Left hindlimb (tissue), 1 donor: ENCODE data around the gene MITF.
"Not testable (repeated sequence)": the region's sequence is repeated elsewhere in the genome, so short reads cannot be mapped to it uniquely, and the experiment has no call there.

Source experiments
- DNase-seq: peaks from one replicate; pipeline ENCODE4 v3.0.0-alpha.2; 2018

MITF gene

DNA sequence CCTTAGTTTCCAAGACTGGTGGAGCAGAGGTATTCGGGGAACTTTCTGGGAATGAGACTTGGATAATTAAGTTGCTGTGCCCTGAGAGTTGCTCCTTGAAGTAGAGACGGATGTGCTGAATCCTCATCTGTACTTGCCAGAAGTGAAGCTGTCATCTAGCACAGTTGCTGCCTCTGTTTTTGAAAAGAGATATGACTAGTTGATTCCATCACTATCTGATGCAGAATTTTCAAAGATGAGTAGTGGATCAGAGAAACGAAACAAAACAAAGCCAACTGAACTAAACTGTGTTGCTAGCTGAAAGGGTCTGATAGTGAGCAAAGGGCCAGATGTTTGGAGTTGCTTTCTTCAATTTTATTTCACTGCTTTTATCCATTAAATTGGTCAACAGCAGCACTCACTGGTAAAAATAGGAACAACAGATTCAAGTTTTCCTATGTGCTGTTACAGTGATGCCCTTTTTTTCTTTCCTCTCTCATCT lies 52.7 kb downstream of the MITF start:
- no peak for DNase-seq

DNA sequence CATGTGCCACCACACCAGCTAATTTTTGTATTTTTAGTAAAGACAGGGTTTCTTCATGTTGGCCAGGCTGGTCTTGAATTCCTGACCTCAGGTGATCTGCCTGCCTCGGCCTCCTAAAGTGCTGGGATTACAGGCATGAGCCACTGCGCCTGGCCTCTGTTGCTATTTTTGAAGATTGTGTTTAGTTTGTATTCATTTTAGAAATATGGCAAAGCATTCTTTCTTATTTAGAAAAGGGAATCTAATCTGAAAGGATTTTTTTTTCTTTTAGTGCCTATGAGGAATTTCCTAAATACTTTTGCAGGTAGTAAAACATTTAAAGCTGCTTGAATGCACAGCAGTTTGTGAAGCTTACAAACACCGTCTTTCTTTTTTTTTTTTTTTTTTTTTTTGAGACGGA lies 56.9 kb downstream of the MITF start:
- not testable (repeated sequence) for DNase-seq

DNA sequence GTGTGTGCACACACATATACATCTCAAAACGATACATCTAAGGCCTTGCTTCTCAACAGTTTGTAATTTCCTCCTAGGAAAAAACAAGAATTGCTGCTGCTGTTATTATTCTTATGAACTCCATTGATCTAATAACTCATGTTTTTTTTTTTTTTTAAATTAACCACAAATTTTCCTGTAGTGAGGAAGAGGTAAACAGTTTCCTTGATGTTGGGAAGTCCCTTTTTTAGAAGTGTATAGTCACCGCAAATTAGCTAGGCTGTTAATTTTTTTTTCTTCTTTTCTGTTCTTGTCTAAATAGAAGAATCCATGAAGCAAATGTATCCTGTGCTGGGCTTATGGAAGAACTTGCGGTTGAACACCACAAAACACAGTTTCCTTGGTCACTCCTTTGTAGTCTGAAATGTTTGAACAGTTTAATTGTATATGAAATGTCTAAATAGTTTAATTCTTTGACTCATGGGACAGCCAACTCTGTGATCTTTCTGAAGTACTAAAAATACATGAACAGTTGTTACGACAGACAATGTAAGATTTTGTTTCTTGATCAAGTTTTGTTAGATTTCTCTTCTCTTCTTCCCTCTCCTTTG lies 64.5 kb downstream of the MITF start:
- no peak for DNase-seq

DNA sequence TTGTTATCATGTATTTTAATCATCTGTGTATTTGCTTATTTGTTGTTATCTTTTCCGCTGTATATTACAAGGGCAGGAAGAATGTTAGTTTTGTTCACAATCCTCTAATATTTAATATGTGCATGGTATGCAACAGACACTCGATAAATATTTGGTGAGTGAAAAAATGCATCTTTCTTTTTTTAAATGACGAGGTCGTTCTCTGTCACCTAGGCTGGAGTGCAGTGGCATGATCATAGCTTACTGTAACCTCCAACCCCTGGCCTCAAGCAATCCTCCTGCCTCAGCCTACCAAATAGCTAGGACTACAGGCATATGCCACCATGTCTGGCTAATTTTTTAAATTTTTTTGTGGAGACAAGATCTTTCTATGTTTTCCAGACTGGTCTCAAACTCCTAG lies 66.2 kb downstream of the MITF start:
- no peak for DNase-seq

DNA sequence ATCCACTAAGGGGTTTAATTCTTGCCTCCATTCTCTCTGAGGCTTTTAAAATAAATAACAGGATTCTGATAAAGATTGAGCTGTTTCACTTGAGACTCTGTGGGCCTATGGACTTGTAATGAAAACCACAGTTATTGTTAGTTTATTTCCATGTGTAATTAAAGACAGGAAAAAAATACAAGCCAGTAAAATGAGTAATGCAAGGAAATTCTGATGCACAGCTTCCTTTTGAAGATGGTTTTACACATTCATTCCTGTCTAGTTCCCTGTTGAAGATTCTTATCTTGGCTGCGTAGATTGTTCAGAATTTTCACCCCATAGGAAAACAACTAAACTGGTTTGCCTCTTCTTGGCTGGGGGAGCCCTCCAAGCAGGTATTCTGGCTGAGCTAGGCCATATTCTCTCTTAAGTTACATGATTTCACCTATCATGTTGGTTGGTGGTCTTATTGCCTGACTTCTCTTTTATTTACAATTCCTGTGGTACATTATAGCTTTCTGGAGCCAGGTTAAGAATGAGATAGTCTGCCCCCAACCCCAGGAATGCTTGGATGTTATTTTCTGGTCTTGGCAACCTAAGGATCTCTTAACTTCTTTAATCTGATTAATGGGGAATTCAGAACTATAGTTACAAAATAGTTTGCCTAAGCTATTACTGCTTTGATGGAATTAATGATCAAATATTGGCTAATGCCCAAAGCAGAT lies 67.6 kb downstream of the MITF start:
- DNase-seq: no peak

DNA sequence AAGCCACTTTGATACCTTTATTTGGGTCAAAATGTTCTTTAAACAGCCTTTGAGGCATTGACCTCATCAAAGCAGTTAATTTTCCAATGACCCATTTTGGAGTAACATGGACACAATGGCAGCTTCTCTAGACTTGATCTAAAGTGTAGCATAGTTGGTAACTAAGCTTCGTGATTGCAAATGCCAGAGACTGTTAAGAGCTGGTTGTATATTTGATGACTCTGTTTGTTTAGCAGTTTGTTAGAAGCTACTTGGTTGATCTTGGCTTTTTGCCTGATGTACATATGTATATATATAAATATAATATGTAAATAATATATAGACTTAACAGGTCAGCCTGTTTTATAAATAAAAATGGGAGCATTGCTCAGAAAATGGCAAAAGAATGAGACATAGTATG lies 68.4 kb downstream of the MITF start:
- no peak for DNase-seq

DNA sequence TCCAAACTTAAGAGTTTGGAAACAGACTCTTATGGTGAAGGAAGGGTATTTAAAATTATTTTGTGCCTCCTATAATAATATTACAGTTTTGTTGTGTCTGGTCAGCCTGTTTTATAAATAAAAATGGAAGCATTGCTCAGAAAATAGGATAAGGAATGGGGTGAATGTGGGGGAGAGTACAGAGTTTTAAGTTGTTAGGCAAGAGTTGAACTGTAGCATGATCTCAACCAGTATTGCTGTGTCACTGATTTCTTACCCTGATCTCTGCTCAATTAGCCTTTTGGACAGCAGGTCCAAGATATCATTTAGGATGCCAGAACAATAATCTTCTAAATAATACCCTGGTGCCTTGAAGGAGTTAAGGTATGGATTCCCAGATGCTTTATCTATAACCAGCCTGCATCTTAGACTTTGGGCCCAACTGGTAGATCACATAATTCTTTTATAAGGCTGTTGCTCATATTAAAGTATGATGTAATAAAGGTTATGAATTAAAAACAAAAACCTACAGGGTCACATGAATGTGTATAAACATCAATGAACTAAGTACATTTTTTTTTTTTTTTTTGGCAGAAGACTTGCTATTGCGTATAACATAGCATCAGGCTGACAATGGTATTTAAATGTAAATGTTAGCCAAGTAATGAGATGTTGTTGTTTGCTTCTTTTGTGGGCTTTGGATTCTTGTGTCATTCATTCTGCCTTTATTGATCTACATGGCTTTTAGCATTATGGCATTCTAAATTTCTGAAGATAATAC lies 70.0 kb downstream of the MITF start:
- no peak for DNase-seq

DNA sequence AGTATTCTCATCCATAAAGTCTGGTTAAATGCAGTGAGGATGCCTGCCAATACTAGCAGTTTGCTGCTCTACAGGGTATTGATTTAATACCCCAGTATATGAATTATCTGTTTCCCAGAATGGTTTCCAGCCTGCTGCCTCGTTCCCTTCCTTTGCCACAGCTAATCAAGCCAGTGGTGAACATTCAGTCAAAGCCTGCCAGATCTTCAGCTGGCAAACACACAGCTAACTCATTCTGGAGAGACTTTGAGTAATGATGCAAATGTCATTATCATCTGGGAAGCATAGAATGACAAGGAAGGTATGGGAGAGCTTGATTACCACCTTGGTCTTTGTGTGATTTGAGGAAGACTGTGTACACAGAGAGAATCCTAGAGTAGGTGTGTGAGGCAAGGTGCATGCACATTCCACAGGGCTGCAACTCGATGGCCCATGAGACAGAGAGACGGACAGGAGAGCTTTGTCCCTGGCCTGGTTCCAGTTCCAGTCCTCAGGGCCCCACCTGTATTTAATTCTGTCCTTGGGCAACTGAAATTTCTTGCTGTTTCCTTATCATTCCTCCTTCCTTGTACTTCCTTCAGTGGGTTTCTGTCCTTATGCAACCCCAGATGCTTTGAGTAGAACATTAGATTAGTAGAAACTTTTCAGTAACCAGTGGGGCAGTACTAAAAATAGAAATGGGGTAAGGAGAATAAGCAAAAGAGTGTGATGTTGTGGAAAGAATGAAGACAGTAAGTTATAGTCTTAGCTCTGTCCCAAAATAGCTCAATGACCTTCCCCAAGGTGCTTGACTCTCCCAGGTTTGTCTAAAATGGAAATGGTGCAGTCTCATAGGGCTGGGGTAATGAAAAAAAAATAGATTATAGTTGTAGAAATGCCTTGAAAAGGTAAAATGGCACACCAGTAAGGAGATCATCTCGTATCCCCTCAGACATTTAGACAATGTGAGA lies 72.5 kb downstream of the MITF start:
- no peak for DNase-seq

DNA sequence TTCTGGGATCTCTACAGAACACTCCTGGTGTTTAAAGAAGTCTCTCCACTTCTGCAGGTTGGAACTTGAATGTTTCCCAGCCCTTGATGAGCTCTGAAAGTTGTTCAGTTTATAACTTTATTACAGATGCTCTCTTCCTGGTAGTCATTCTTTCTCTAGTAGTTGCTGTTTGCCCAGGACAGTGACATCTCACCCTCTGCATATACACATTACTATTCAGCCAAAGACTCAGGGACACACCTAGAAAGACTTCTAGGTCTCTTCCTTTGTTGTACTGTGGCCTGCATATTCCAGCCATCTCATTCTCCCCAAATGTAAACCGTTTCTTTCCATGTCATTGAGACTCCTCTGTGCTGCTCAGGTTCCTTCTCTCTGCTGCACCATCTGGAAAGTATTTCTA lies 76.7 kb downstream of the MITF start:
- no peak for DNase-seq

DNA sequence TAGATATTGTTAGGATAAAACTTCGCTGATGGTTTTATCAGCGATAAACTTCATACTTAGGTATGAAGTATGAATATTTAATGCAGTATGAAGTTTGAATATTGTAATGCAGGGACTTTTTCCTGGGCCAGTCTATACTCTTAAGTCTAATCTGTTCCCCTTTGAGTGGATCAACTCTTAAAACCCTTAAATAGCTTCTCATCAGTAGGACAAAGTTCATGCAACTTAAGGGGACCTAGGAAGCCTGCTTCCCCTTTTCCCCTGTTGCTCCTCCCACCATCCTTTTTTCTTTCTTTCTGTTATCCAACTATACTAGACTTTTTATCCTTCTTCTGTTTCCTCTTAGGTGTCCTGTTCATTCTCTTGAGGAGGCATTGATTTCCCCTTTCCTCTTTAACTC lies 78.7 kb downstream of the MITF start:
- DNase-seq: no peak

DNA sequence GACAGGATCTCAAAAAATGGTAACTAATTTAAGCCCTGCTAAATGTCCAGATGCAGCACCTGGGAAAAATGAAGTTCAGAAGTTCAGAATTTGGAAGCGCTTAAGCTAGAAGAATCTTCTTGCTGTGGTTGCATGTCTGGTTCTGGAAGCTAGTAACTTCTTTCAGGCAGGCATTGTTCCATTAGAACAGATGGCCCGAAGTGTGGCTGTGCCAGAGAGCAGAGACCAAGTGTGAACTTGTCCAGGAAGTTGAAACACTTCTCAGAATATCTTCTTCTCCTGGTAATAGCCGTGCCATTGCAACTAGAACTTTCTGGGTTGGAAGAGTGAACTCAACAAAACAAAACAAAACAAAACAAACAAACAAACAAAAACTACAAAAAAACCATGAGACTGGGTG lies 80.0 kb downstream of the MITF start:
- DNase-seq: peak; percentile 43

DNA sequence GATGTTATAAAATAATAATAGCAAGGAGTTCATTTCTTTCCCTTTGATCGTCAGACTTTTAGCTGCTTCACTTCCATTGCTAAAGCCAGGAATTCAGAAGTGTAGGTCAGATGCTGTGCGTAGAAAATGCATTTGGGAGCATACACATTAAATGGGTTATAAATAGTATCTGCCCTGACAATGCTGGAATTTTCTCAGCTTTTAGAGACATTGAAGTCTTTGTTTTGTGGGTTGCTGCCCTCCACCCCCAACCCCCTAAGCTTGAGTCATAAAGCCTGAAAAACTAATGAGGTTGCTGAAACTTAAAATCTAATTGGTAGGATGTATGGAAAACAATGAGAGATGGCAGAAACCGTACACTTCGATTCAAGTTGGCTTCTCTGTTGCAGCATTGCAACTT lies 81.9 kb downstream of the MITF start:
- DNase-seq: no peak

DNA sequence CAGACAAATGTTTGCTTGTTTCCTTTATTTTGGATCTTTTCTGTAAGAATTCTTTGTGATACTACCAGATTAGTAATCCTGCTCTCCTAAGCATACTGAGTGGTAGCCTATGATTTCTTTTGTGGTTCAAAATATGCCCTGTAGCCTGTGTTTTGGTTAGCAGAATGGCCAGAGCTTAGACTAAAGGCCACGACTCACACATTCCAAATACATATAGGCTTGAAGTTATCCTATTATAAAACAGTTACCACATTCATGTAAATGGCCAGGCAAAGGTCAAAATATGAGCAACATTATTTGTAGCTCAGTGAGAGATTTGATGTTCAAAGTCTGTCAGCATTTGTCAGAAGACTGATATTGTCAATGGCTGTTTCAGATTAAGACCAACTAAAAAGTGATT lies 84.5 kb downstream of the MITF start:
- no peak for DNase-seq

DNA sequence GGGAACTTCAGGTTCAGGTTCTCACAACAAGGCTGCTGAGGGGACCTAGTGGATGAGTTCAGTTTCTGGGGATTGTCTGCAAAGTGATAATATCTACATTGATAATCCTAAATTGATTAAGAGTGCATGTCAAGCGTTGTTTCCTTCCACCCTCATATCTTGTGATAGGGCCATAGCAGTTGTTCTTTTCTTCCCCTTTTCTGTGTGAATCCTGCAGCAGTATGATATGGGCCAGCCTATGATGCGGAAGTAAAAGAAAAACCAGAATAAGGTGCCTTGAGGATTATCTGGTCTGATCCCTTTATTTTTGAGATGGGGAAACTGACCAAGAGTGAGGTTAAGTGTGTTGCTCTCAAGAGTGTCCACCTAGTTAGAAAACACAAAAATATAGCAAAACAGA lies 86.2 kb downstream of the MITF start:
- DNase-seq: no peak

DNA sequence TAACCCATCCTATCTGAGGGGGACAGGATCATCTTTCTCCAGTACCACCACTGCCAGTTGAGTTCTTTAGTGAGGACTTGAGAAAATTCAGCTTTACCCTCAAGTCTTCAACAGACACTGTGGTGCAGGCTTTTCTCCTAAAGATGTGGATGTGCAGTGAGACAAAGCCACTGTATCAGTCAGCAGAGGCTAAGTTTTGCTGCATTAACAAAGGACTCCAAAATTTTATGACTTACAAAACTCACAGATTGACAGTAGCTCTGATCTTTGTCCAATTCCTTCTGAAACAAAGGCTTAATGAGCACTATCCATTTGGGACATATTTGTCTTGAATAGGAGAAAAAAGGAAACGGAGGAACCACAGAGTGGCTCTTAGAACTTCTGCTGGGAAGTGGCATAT lies 87.9 kb downstream of the MITF start:
- DNase-seq: no peak

DNA sequence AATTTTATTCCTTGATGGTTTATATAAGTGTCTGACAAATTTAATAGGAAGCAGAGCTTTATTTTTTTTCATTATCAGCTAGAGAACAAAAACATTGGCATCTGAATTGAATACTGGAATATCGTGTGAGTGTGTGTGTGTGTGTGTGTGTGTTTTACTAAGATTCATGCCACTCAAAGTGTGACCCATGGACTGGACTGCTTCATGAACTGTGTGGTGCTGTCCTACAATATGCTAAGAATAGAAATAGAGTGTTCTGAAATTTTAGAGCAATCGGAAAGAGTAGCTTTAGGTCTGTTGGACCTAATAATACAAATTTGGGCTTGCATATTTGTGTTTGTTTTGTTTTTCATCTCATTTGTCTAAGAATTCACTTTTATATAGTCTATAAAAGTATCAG lies 89.6 kb downstream of the MITF start:
- no peak for DNase-seq

DNA sequence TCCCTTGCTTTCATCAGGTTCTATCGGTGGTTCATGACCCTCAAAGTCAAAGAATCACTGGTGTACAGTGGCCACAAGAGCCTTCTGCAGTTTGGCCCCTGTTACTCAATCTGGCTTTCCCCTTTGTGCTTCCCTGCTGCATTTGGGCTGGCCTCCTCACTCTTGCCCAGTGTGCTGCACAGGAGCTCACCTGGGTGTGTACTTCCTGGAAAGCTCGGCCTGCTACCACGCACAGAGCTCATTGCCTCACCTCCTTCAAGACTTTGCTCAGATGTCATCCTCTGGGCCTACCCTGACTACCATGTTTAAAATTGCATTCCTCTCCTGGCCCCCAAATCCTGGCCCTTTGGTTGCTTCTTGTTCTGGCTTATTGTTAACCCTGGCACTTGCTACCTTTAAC lies 90.9 kb downstream of the MITF start:
- DNase-seq: no peak

DNA sequence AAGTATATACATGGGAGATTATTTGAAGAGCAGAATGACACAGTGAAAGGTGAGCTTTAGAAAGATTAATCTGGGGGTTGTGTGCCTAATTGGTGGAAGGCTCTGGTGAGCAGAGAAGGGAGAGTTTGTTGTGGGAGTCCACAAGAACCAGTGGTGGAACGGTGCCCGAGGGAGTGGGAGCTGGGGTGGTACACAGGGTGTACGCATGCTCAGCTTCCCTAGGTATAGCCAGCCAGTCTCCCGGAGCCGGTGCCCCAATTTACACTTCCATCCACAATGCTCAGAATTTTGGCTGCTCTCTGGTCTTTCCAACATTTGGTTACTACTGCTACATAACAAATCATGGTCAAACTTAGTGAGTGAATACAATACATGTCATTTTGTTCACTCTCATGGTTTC lies 92.5 kb downstream of the MITF start:
- DNase-seq: no peak

DNA sequence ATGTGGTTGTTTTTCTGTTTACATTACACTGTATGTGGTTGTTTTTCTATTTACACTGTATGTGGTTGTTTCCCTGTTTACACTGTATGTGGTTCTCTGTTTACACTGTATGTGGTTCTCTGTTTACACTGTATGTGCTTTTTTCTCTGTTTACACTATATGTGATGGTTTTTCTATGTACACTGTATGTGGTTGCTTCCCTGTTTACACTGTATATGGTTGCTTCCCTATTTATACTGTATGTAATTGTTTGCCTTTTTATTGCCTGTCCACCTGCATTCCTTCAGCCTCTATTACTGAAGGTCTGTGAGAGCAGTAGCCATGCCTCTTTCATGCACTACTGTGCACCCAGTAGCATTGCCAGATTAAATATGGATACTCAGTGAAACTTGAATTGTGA lies 94.3 kb downstream of the MITF start:
- no peak for DNase-seq

DNA sequence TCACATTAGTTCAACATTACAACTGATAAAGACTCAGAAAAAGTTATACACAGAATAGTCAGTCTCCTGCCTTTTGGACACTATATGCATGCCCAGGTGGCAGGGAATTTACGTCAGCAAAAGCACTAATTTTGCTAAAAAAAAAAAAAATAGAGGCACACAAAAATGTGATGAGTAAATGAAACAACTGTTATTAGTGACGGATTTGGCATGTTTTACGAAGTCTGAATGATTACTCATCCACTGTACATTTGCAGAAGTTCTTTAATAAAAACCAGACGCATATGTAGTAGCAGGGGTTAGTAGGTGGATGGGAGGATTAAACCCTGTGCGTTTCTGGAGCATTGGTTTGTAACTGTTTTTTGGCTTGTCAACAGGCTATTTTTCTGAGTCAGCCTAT lies 99.0 kb downstream of the MITF start:
- DNase-seq: no peak

DNA sequence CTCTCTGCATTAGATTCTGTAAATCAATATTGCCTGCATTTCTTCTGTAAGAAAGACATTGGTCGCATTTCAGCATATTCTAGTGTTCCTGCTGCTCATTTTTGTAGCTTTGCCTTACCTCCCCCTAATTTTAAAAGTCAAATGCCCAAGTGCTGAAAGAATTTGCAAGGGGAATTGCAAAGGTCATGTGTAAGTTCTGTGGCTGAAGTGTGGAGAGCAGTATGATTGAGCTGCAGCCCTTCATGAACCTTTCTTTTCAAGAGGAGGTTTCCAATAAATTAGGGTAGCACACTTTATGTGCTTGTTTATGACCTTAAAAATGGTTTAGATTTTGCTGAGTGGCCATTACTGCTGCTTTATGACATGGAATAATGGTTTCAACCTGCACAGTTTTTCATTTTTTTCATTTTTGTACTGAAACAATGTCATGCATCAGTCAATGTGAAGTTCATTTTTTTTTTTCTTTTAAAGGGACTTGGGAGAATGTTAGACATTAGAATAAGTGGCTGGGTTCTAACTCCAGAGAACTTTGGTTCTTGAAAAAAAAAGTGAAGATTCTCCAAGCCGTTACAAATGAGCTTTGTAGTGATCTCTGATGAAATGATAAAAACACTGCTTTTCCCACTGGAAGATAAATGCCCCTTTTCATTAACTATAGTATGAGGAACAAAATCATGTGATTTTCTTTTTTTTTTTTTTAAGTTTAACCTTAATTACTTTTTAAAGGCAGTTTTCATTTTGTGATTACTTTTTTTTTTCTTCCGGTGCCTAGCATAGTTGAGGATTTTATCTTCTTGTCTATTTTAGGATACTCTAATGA lies 99.6 kb downstream of the MITF start:
- no peak for DNase-seq

DNA sequence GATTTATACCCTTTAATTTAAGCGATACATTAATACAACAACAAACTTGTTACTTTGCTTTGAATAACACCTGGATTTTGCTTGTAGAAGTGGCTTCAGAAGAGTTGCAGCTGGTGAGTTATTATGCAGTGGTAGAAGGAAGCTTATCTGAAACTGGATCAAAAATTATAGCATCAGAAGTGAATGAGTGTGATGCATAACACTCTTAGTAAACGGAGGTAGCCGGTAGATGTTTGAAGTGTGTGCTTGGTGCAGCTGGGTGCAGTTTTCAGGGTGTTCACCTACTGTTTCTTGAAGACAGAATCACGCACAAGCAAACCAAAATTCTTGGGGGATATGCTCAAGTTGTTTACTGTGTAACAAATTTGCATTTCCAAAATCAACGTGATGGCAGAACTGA lies 103.1 kb downstream of the MITF start:
- DNase-seq: no peak
